Measurements from ENCODE around the gene VPREB3.
A peak's percentile ranks its signal among the peaks of the same experiment; 100 is the strongest.

VPREB3 gene

DNA sequence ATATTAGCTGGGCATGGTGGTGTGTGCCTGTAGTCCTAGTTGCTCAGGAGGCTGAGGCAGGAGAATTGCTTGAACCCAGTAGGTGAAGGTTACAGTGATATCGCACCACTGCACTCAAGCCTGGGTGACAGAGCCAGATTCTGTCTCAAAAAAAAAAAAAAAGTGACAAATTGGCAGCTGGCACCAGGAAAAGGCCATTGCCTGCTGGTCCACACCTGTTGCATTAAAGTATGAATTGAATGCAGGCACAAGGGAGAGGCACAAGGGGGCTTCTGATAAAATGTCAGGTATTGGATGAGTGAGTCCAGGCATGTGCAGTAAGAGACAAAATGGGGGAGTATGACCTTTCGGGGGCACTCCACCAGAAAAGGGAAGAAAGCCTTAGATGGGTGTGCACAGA lies 31.5 kb downstream of the VPREB3 start:
- no peak for DNase-seq

DNA sequence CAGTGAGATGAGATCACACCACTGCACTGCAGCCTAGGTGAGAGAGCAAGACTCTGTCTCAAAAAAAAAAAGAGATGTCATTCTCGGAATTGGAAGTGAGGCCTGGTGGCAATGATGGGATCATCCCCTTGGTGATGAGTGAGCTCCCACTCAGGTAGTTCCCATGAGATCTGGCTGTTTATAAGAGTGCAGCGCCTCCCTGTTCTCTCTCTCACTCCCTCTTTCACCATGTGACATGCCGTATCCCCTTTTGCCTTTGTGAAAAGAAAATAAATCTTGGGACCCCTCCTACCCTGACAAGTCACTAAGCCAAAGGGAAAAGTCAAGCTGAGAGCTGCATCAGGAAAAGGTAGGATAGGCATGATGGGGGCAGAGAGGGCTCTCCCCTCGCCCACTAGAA lies 32.1 kb downstream of the VPREB3 start:
- DNase-seq = no peak

DNA sequence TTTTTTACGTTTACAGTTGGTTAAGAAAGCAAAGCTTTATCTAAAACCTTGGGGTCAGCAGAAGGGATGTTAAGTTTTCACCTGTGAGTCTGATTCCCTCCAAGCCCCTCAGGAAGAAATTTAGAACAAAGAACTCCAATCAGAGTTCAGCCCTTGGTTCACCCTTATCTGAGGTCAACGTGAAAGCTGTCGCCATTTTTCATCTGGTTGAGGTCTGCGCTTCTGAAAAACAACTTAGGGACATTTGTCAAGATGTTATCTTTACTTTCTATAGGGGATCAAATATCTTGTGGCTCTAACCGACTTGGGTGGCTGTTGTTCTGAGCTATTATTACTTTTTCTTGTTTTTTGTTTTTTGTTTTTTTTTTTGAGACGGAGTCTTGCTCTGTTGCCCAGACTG lies 33.4 kb downstream of the VPREB3 start:
- no peak for DNase-seq

DNA sequence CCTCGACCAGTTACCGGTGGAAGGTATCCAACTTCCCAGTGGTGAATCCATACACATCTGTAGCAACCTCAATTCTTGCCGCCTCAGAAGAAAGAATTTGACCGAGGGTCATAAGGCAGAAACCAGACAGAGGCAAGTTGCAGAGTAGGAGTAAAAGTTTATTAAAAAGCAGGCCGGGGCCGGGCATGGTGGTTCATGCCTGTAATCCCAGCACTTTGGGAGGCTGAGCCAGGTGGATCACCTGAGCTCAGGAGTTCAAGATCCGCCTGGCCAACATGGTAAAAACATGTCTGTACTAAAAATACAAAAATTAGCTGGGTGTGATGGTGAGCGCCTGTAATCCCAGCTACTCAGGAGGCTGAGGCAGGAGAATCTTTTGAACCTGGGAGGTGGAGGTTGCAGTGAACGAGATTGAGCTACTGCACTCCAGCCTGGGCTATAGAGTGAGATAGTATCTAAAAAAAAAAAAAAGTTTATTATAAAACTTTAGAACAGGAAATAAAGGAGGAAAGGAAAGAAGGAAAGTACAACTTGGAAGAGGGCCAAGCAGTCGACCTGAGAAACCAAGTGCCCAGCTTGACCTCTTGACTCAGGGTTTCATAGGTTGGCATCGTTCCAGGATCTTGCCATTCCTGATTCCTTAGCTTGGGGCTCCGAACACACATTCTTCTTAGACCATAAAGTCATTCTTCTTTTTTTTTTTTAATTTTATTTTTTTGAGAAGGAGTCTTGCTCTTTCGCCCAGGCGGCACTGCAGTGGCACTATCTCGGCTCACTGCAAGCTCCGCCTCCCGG lies 35.7 kb downstream of the VPREB3 start:
- no peak for DNase-seq

DNA sequence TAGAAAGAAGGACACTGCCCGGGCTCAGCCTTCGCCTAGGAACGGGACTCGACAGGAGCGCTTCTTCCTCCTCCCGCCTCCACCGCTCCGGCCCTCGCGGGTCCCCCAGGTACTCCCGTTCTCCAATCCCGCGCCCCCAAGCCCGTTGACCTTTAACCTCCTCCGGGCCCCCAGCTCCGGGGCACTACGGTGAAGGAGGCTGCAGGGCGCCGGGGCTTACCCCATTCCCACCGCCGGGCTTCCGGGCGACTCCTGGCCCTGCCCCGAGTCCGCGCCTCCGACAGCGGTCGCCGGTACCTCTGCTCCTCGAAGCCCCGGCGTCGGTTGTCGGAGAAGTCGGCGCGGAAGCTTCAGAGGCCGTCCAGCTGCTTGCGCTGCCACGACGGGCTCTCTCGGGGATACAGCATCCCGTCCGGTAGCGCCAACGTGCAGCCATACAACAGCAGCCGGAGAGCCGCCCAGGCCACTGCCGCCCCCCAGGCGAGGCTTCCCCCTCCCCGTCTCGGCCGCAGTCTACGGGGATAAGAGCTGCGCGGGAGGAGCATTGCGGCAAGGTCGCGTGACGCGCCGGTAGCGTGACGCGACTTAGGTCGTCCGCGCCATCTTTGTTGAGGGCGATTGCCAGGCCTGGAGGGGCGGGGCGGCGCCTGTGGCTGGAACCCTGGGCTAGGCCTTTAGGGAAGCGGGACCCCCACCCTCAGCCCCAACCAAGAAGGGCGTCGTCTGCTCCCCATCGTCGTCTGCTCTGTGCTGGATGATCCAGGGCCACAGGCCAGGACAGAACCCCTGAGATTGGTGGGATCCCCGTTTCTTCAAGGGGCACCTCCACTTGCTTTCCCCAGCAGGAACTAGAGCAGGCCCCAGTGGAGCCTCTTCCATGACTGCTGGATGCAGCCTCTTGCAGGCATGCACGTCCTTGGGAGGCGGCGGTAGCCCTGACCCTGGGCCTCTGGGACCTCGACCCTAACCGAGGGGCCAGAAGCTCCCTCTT lies 37.1 kb downstream of the VPREB3 start:
- peak; percentile 83 for DNase-seq

DNA sequence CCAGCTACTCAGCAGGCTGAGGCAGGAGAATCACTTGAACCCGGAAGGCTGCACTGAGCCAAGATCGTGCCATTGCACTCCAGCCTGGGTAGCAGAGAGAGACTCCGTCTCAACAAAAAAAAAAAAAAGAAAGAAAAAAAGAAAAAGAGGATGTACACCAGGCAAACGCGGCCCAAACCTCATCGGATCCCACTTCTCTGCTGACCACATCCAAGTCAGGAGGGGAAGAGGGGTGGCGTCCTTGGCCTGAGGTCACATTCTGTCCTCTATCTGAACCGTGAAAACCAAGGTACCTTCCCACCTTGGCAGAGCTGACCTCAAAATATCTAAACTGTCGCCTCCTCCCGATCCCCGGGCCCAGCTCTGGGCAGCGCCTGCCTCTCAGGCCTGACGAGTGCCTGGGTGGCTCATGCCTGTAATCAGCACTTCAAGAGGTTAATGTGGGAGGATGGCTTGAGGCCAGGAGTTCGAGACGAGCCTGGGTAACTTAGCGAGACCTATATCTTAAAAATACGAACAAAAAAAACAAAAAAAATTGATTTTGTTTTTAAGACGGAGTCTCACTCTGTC lies 38.3 kb downstream of the VPREB3 start:
- no peak for DNase-seq

DNA sequence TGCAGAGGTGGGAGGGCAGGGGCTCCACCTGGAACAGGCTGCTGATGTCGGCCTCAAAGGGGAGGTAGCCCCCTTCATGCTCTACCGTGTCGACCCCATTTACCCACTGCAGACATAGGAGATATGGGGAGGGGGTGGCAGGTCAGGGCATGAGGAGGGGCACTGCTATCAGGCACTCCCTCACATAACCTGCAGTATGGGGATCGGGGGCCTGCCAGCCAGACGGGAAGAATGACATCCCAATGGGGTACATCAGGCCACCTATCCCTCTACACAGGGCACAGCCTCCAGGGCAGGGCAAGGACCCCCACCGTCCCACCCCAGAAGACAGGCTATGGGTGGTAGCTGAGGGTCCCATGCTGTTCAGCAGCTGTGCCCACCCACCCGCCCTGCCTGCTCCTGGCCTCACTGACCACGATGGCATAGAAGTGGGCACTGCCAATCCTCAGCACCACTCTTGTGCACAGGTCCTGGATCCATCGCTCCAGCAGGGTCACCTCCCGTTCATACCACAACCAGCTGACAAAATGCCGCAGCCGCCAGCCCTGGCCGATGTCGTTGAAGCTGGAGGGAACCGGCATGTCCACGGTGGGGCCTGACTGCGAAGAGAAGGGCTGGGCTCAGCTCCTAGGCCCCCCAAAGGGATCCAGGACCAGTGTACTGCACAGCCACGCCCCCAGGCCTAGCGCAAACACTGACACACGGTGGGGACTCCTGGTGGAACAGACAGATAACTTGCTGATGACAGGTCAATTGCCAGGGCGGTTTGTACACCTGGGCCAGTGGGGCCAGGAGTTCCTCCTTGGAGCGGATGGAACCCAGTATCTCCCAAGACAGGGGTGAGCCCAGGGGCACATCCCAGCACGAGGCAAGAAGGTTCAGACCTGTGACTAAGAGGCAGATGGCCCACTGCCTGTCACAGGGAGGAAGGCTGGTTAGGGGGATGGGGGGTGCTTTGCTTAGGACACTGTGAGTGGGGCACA lies 39.3 kb downstream of the VPREB3 start:
- no peak for DNase-seq

DNA sequence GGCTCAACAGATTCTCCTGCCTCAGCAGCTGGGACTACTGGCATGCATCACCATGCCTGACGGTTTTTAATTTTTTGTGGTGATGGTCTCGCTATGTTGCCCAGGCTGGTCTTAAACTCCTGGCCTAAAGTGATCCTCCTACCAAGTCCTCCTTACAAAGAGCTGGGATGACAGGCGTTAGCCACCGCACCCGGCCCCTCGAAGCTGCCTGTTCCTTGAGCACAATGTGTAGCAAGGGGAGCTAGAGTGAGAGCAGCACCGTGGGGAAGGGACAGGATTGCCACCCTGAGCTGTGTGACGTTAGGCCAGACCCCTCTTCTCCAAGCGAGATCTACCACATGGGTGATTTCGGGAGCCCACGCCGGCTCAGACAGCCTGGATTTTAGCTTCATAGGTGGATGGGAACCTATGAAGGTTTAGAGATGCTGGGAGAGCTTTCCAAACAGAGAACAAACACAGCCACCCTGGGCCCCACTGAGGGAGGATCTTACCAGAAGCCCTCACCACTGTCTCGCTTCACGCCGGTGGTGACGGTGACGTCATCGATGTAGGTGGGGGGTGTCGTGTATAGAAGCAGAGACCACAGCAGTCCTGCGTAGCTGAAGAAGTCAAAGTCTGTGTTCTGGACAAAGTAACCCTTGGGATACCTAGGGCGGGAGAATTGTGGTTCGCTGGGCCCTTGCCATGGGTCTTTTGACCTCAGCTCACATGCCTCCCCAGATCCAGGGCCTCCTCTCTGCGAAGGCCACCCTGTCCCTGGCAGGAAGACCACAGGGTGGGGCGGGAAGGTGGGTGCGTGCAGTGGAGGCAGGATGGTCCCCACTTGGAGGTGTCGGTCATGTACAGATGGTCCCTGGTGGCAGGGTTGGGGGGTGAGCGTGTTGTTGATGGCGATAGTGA lies 40.3 kb downstream of the VPREB3 start:
- no peak for DNase-seq

DNA sequence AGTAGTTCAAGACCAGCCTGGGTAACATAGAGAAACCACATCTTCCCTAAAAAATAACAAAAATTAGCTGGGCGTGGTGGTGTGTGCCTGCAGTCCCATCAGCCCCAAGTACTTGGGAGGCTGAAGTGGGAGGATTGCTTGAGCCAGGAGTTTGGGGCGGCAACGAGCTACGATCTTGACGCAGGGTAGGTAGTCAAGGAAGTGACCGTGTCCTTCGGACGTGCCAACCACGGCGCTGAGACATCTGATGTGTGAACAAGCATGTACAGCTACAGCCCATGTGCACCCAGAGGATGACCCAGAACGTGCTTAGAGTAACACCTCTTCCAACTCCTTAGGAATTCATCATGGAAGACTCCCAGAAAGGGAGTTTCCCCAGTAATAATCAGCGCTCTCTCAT lies 42.0 kb downstream of the VPREB3 start:
- no peak for DNase-seq

DNA sequence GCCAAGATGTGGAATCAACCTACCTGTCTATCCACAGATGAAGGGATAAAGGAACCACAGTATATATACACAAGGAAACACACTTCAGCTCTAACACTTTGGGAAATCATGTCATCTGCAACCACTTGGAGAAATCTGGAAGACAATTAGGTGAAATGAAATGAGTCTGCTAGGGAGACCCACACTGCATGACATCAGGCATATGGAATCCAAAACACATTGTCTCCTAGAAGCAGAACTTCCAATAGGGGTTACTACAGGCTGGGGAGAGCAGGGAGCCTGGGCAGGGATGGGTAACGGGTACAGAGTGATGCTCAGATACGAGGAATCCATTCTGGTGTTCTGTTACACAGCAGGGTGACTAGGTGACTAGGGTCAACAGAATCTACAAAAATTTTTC lies 45.1 kb downstream of the VPREB3 start:
- DNase-seq = no peak

DNA sequence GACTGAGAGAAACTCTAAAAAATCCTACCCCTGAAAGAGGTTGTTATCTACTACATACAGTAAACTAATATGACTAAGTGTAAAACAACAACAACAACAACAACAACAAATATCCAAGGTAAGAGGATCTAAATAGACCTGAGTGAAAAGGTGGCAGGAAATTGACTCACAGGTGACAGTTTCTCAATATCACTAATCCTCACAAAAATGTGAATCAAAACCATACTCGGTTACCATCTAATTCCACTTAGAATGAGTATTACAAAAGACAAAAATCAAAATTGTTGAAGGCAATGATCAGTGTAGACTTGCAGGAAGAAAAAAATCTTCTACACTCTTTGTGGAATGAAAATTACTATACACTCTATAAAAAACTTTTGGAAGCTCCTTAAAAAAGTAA lies 46.0 kb downstream of the VPREB3 start:
- no peak for DNase-seq

DNA sequence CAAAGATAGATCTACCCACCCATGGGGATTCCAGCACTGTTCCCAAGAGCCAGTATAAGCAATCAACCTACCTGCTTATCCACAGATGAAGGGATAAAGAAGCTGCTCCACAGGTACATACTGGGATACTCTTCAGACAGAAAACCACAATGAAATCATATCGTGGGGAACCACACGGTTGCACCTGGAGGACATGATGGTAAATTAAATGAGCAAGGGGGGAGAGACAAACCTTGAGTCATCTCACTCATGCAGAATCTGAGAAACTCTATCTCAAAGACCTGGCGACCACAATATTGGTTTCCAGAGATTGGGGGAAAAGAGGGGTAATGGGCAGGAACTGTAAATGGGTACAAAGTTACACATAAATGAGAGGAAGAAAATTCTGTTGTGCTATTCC lies 48.9 kb downstream of the VPREB3 start:
- DNase-seq = peak; percentile 45

DNA sequence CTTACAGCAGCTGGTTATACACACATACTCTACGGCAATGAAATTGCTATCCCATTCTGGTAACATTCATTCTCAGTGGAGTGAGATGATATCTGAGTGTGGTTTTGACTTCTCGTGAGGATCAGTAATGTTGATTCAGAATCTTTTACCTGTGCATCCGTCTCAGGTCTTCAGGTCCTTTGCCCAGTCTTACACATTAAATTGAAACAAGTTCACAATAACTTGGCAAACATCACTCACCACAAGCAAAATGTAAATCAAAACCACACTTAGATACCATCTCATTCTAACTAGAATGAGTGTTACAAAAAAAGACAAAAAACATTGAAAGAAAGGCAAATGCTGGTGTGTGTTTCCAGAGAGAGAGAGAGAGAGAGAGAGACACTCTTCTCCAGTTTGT lies 49.4 kb downstream of the VPREB3 start:
- DNase-seq = no peak

DNA sequence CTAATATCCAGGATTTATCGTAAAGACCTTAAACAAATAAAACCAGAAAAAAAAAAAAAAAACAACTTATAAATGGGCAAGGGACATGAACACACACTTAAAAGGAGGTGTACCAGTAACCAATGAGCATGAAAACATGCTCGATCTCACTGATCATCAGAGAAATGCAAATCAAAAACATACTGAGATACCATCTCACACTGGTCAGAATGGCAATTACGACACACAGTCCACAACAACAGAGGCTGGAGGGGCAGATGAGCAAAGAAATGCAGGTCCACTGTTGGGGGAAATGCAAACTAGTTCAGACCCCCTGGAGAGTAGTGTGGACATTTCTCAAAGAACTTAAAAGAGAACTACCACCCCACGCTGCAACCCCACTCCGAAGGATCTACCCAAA lies 50.2 kb downstream of the VPREB3 start:
- no peak for DNase-seq

All from stimulated activated CD4-positive, alpha-beta T cell treated with anti-CD3 and anti-CD28 coated beads, Interleukin-4, amount 100 ng/mL, for 24 hours (primary cell).